Mesenchymal stem cell (in vitro differentiated cells and primary cell): ENCODE data around the gene TUT7.

Experiments used
- DNase-seq: peaks from one replicate; pipeline ENCODE4 v3.0.0-alpha.2; 2013
- H2AFZ ChIP-seq: one replicate; pipeline ENCODE4 v1.6.1; 2013; ENCODE audit warnings: low read depth, mild to moderate bottlenecking, control low read depth, inconsistent platforms, low read length, moderate library complexity
- H2AK5ac ChIP-seq: 2 replicates; pipeline ENCODE4 v1.6.1; 2013; ENCODE audit warnings: low read length, moderate library complexity, mild to moderate bottlenecking, inconsistent platforms; ENCODE audit not compliant: severe bottlenecking
- H2BK120ac ChIP-seq: one replicate; pipeline ENCODE4 v1.6.1; 2013; ENCODE audit warnings: low read depth, mild to moderate bottlenecking, inconsistent platforms, low read length, moderate library complexity
- H2BK12ac ChIP-seq, 2 experiments: one replicate each; pipeline ENCODE4 v1.6.1; 2013; ENCODE audit warnings: inconsistent platforms in 2 of 2, low read length in 2 of 2, mild to moderate bottlenecking in 2 of 2, moderate library complexity in 2 of 2, control low read depth in 1 of 2
- H2BK15ac ChIP-seq: one replicate; pipeline ENCODE4 v1.6.1; 2013; ENCODE audit warnings: mild to moderate bottlenecking, low read depth, inconsistent platforms; ENCODE audit not compliant: poor library complexity, severe bottlenecking
- H2BK5ac ChIP-seq: 2 replicates; pipeline ENCODE4 v1.6.1; 2013; ENCODE audit warnings: low read depth, mild to moderate bottlenecking, low read length, control low read depth, inconsistent platforms; ENCODE audit not compliant: poor library complexity, severe bottlenecking
- H3K14ac ChIP-seq, 2 experiments: one replicate each; pipeline ENCODE4 v1.6.1; 2013; ENCODE audit warnings: inconsistent platforms in 2 of 2, low read length in 2 of 2, control low read depth in 1 of 2, mild to moderate bottlenecking in 1 of 2, moderate library complexity in 1 of 2
- H3K18ac ChIP-seq, 2 experiments: one replicate each; pipeline ENCODE4 v1.6.1; 2013; ENCODE audit warnings: inconsistent platforms in 2 of 2, low read length in 2 of 2, control low read depth in 1 of 2, low read depth in 1 of 2, mild to moderate bottlenecking in 1 of 2
- H3K23ac ChIP-seq, 2 experiments: one replicate each; pipeline ENCODE4 v1.6.1; 2013; ENCODE audit warnings: inconsistent platforms in 2 of 2, low read length in 2 of 2, mild to moderate bottlenecking in 2 of 2, moderate library complexity in 2 of 2, control low read depth in 1 of 2
- H3K27ac ChIP-seq: 2 replicates; pipeline ENCODE4 v1.5.1; 2013; ENCODE audit warnings: mild to moderate bottlenecking, moderate library complexity, low read length, control low read depth, inconsistent platforms; ENCODE audit not compliant: poor library complexity, severe bottlenecking
- H3K27me3 ChIP-seq, 2 experiments: 2 replicates each; pipeline versions ENCODE4 v1.6.1 to v1.7.0; 2013; ENCODE audit warnings: low read length in 2 of 2, mild to moderate bottlenecking in 2 of 2, moderate library complexity in 2 of 2, control low read depth in 1 of 2, inconsistent platforms in 1 of 2; ENCODE audit not compliant: control insufficient read depth in 1 of 2, insufficient read depth in 1 of 2
- H3K36me3 ChIP-seq, 2 experiments: 2 replicates each; pipeline versions ENCODE4 v1.6.1 to v1.7.0; 2013; ENCODE audit warnings: low read length in 2 of 2, control low read depth in 1 of 2, inconsistent platforms in 1 of 2, low read depth in 1 of 2, mild to moderate bottlenecking in 1 of 2; ENCODE audit not compliant: insufficient read depth in 2 of 2, control insufficient read depth in 1 of 2
- H3K4ac ChIP-seq, 2 experiments: one replicate each; pipeline ENCODE4 v1.6.1; 2013; ENCODE audit warnings: inconsistent platforms in 2 of 2, low read length in 2 of 2, mild to moderate bottlenecking in 2 of 2, moderate library complexity in 2 of 2, control low read depth in 1 of 2, low read depth in 1 of 2
- H3K4me1 ChIP-seq: 2 replicates; pipeline ENCODE4 v1.6.1; 2013; ENCODE audit warnings: low read depth, low read length, control low read depth; ENCODE audit not compliant: control insufficient read depth, insufficient read depth
- H3K4me2 ChIP-seq: 2 replicates; pipeline ENCODE4 v1.6.1; 2013; ENCODE audit warnings: low read length, mild to moderate bottlenecking, inconsistent platforms; ENCODE audit not compliant: poor library complexity, severe bottlenecking
- H3K4me3 ChIP-seq, 2 experiments: 2 replicates each; pipeline versions ENCODE4 v1.5.1 to v1.7.0; 2013; ENCODE audit warnings: low read length in 2 of 2, mild to moderate bottlenecking in 2 of 2, control low read depth in 1 of 2, low read depth in 1 of 2; ENCODE audit not compliant: insufficient read depth in 1 of 2
- H3K79me1 ChIP-seq: replicated peaks from 2 replicates; pipeline ENCODE4 v1.6.1; 2013; ENCODE audit warnings: mild to moderate bottlenecking, control low read depth, low read length, inconsistent platforms; ENCODE audit not compliant: poor library complexity, severe bottlenecking
- H3K9ac ChIP-seq: 2 replicates; pipeline ENCODE4 v1.7.0; 2013; ENCODE audit warnings: mild to moderate bottlenecking, low read length, moderate library complexity
- H3K9me3 ChIP-seq: 2 replicates; pipeline ENCODE4 v1.7.0; 2013; ENCODE audit warnings: mild to moderate bottlenecking, low read length; ENCODE audit not compliant: control insufficient read depth
- H4K8ac ChIP-seq: one replicate; pipeline ENCODE4 v1.6.1; 2013; ENCODE audit warnings: inconsistent platforms, mild to moderate bottlenecking, low read length, moderate library complexity
- H4K91ac ChIP-seq: one replicate; pipeline ENCODE4 v1.6.1; 2013; ENCODE audit warnings: mild to moderate bottlenecking, low read length, inconsistent platforms
- WGBS: methylation state at CpG from one replicate; pipeline ENCODE4 v1.1.7; 2013; ENCODE audit warnings: mixed read lengths; 5-methylcytosine and 5-hydroxymethylcytosine counted together

TUT7 gene

DNA sequence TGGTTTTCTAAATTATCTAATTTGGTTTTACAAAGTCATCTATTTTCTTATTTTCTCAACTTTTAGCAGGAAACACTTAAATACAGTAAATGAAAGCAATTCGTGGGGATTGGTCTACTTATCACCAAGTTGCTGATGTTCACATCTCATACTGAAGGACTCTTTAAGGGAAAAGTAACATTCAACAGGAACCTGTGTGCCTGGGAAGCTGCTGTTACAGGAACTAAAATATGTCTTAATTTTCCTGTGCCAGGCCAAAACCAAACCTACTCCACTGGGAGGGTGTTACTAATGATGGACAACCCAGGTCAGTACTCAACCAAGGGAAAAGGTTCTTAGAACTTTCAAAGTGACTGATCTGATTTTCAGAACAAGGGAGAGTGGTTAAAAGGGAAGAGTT is 77.1 kb downstream of the TUT7 start:
- no peak overlapping the region for H3K23ac ChIP-seq
- H3K9ac ChIP-seq = peak overlapping the region; percentile 16
- no peak overlapping the region for H3K27ac ChIP-seq
- no peak overlapping the region for H2BK120ac ChIP-seq
- H4K8ac ChIP-seq = no peak overlapping the region
- H3K9me3 ChIP-seq = no peaks in the 10 kb centered on the region
- H3K36me3 ChIP-seq = peaks cover 0 to 34% of the 10 kb centered on the region in 2 experiments
- peaks cover 8% of the 10 kb centered on the region for H3K4me1 ChIP-seq
- no peak overlapping the region for H2AK5ac ChIP-seq
- no CpG with 5 or more reads among the region's 1 CpG for WGBS
- no peaks in the 10 kb centered on the region for H3K27me3 ChIP-seq
- no peak overlapping the region for H3K4me2 ChIP-seq
- DNase-seq = no peak
- H2AFZ ChIP-seq = no peak overlapping the region
- no peak overlapping the region for H3K18ac ChIP-seq
- no peak overlapping the region for H3K4ac ChIP-seq
- H3K4me3 ChIP-seq = no peak overlapping the region
- H3K79me1 ChIP-seq = peaks cover 26% of the 10 kb centered on the region
- no peak overlapping the region for H2BK12ac ChIP-seq
- H4K91ac ChIP-seq = no peak overlapping the region
- H2BK15ac ChIP-seq = no peak overlapping the region
- H2BK5ac ChIP-seq = no peak overlapping the region
- H3K14ac ChIP-seq = no peak overlapping the region

DNA sequence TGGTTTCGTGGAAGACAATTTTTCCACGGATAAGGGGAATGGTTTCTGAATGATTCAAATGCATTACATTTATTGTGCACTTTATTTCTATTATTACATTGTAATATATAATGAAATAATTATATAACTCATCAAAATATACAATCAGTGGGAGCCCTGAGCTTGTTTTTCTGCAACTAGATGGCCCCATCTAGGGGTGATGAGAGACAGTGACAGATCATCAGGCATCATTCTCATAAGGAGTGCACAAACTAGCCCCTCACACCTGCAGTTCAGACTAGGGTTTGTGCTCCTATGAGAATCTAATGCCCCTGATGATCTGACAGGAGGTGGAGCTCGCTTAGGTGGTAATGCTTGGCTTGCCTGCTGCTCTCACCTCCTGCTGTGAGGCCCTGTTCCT is 78.2 kb downstream of the TUT7 start:
- Histone ChIP-seq H3K23ac (no peak overlapping the region), H3K4me2 (no peak overlapping the region), H3K4me3 (no peak overlapping the region), H3K79me1 (peaks cover 28% of the 10 kb centered on the region), H3K4ac (no peak overlapping the region), H2BK15ac (no peak overlapping the region), H3K27ac (no peak overlapping the region), H3K9me3 (no peaks in the 10 kb centered on the region), H2BK12ac (no peak overlapping the region), H3K14ac (no peak overlapping the region), H3K27me3 (no peaks in the 10 kb centered on the region), H3K9ac (no peak overlapping the region), H4K8ac (no peak overlapping the region), H2BK120ac (no peak overlapping the region), H2AK5ac (no peak overlapping the region), H4K91ac (no peak overlapping the region), H2AFZ (no peak overlapping the region), H3K36me3 (peaks cover 0 to 45% of the 10 kb centered on the region in 2 experiments), H3K4me1 (peaks cover 8% of the 10 kb centered on the region), H2BK5ac (no peak overlapping the region), H3K18ac (no peak overlapping the region)
- DNase-seq = peak; percentile 25
- 100% methylated on average over 2 of the region's 3 CpGs for WGBS

DNA sequence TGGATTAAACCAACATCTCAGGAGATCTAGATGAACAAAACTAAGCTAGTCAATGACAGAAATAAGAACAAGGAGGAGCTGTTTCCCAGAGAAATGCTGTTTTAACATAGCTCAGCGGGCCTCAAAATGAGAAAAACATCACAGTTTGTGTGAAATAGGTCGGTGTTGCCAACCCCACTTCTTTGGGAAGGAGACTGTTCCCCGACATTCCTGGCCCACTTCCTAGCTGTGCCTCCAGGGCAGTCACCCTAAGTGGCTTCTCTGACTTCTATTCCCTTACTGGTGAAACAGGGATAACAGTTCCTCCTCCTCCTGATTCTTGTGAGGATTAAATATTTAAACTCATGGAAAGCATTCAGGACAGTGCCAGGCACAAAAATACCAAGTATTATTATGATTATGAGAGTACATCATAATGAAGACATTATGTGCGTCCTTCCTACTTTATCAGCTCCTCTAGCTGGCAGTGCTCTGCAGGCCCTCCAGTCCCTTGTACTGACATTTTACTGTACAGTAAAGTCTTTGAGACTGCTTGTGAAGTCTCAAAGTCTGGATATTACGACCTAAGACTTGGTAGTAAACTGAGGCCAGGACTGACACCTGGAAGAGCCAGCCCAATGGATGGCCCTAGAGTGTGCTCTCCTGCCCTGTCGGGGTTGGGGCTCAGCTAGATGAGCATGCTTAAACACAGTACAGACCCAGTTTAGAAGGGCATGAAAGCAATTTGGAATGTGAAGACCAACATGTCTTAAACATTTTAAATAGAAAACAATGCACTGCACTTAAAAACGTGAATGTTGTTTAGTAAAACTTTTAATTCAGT is 79.2 kb downstream of the TUT7 start:
- Histone ChIP-seq H4K8ac (no peak overlapping the region), H3K23ac (no peak overlapping the region), H2BK120ac (no peak overlapping the region), H3K14ac (no peak overlapping the region), H3K36me3 (peaks cover 0 to 44% of the 10 kb centered on the region in 2 experiments), H3K4me2 (no peak overlapping the region), H2BK5ac (no peak overlapping the region), H3K27me3 (no peaks in the 10 kb centered on the region), H2AK5ac (no peak overlapping the region), H3K27ac (no peak overlapping the region), H2BK15ac (no peak overlapping the region), H3K4me1 (peaks cover 3% of the 10 kb centered on the region), H3K4ac (no peak overlapping the region), H4K91ac (no peak overlapping the region), H3K18ac (no peak overlapping the region), H2AFZ (no peak overlapping the region), H3K79me1 (peaks cover 26% of the 10 kb centered on the region), H3K4me3 (no peak overlapping the region), H2BK12ac (no peak overlapping the region), H3K9me3 (no peaks in the 10 kb centered on the region), H3K9ac (no peak overlapping the region)
- 97% methylated on average over 5 of the region's 7 CpGs for WGBS
- DNase-seq = no peak

- Histone ChIP-seq H2BK5ac (no peak overlapping the region), H3K36me3 (peaks cover 0 to 38% of the 10 kb centered on the region in 2 experiments), H3K4me3 (no peak overlapping the region), H3K4me1 (peaks cover 2% of the 10 kb centered on the region), H3K18ac (no peak overlapping the region), H2BK120ac (no peak overlapping the region), H2BK15ac (no peak overlapping the region), H2BK12ac (no peak overlapping the region), H3K9ac (no peak overlapping the region), H4K91ac (no peak overlapping the region), H3K27me3 (no peaks in the 10 kb centered on the region), H3K14ac (no peak overlapping the region), H3K4ac (no peak overlapping the region), H3K23ac (no peak overlapping the region), H2AFZ (no peak overlapping the region), H3K9me3 (no peaks in the 10 kb centered on the region), H2AK5ac (no peak overlapping the region), H3K4me2 (no peak overlapping the region), H3K27ac (no peak overlapping the region), H3K79me1 (peaks cover 28% of the 10 kb centered on the region), H4K8ac (no peak overlapping the region)
- 94% methylated on average over 4 of the region's 4 CpGs for WGBS
- no peak for DNase-seq
These were observed 82.0 kb downstream of the TUT7 start for GRCh38 chr9:86272221-86272620.
